Measurements from ENCODE around the gene ARAP1. TPM values are rescaled to one million over a fixed set of nuclear protein-coding genes. Genes with fewer than 3 reads are reported as not detected.
A peak's percentile ranks its signal among the peaks of the same experiment; 100 is the strongest.
"Not testable (repeated sequence)": the region's sequence is repeated elsewhere in the genome, so short reads cannot be mapped to it uniquely, and the experiment has no call there.

The ARAP1 gene
- polyA plus RNA-seq, 1 experiment = 52.4 TPM

DNA sequence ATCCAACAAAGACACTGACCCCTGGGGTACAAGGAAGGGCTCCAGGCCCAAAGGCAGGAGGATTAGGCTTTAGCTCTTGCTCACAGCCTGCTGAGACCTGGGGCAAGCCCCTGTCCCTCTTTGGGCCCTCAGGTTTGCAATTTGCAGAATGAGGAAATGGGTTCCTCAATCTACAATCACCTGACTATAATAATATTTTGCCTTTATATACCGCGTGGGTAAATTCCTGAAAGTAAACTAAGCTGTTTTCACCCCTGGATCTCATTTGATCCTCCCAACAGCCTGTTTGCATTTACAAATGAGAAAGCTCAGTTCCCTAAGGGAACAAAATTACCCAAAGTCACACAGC lies 40.8 kb upstream of the ARAP1 start:
- H3K4me3 ChIP-seq (ENCODE audit: low read depth, low read length) = peak overlapping the region; percentile 36; the same call in 1 of the 2 replicates
- DNase-seq (ENCODE audit: low read depth, low spot score) = no peak
- no peak for TF ChIP-seq CTCF (IDR thresholded peaks at IDR 0.05; ENCODE audit: low read depth, low read length)
- no peaks in the 10 kb centered on the region for H3K27me3 ChIP-seq (ENCODE audit: control insufficient read depth, insufficient read depth, low read length)
- no peaks in the 10 kb centered on the region; the same call in 1 of the 2 replicates for H3K9me3 ChIP-seq (ENCODE audit: control insufficient read depth, insufficient read depth, low read length)
- CTCF ChIA-PET = interaction anchor here (0.7 to 3.6 kb wide), 14 partner anchors 10 to 385 kb away, joined by 3 to 73 read pairs (median 4); no protein-coding TSS in a partner anchor
- peak overlapping the region; percentile 81 for H3K27ac ChIP-seq (ENCODE audit: low read depth, low read length)
- POLR2A ChIA-PET = interaction anchor here (1.0 to 1.3 kb wide), 2 partner anchors 11 to 68 kb away, joined by 3 to 4 read pairs; no protein-coding TSS in a partner anchor

GRCh38 chr11:72792437-72793021 lies 40.3 kb upstream of the ARAP1 start:
- TF ChIP-seq CTCF (IDR thresholded peaks at IDR 0.05; ENCODE audit: low read depth, low read length) = no peak
- H3K27me3 ChIP-seq (ENCODE audit: control insufficient read depth, insufficient read depth, low read length) = no peaks in the 10 kb centered on the region
- H3K9me3 ChIP-seq (ENCODE audit: control insufficient read depth, insufficient read depth, low read length) = no peaks in the 10 kb centered on the region; the same call in 1 of the 2 replicates
- no peak for DNase-seq (ENCODE audit: low read depth, low spot score)
- POLR2A ChIA-PET = interaction anchor here (1.0 to 1.3 kb wide), 2 partner anchors 10 to 67 kb away, joined by 3 to 4 read pairs; no protein-coding TSS in a partner anchor
- CTCF ChIA-PET = interaction anchor here (0.7 to 3.6 kb wide), 15 partner anchors 10 to 385 kb away, joined by 3 to 73 read pairs (median 4); no protein-coding TSS in a partner anchor
- H3K4me3 ChIP-seq (ENCODE audit: low read depth, low read length) = no peak overlapping the region
- peak overlapping the region; percentile 81 for H3K27ac ChIP-seq (ENCODE audit: low read depth, low read length)

DNA sequence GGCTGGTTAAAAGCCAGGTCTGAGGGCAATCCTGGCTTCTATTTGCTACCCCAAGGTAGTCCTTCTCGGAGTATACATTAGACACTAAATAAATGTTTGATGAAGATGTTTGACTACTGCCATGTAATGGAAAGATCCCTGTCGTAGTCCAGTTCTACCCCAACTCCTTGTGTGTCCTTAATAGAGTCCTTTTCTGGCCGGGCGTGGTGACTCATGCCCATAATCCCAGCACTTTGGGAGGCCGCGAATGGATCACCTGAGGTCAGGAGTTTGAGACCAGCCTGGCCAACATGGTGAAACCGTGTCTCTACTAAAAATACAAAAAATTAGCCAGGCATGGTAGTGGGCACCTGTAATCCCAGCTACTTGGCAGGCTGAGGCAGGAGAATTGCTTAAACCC lies 39.0 kb upstream of the ARAP1 start:
- H3K9me3 ChIP-seq (ENCODE audit: control insufficient read depth, insufficient read depth, low read length); H3K4me3 ChIP-seq (ENCODE audit: low read depth, low read length); H3K27ac ChIP-seq (ENCODE audit: low read depth, low read length); H3K27me3 ChIP-seq (ENCODE audit: control insufficient read depth, insufficient read depth, low read length); DNase-seq (ENCODE audit: low read depth, low spot score); CTCF ChIA-PET; POLR2A ChIA-PET: not testable (repeated sequence)

GRCh38 chr11:72789493-72790131 lies 37.4 kb upstream of the ARAP1 start:
- Histone ChIP-seq H3K9me3 (ENCODE audit: control insufficient read depth, insufficient read depth, low read length) (no peaks in the 10 kb centered on the region), H3K4me3 (ENCODE audit: low read depth, low read length) (no peak overlapping the region), H3K27ac (ENCODE audit: low read depth, low read length) (peak overlapping the region; percentile 11), H3K27me3 (ENCODE audit: control insufficient read depth, insufficient read depth, low read length) (no peaks in the 10 kb centered on the region)
- CTCF ChIA-PET = interaction anchor here (1.2 kb wide), 1 partner anchor 19 kb away, joined by 3 read pairs; no protein-coding TSS in a partner anchor
- POLR2A ChIA-PET = interaction anchor here (0.6 kb wide), 1 partner anchor 18 kb away, joined by 3 read pairs; no protein-coding TSS in a partner anchor
- DNase-seq (ENCODE audit: low read depth, low spot score) = no peak
- TF ChIP-seq CTCF (IDR thresholded peaks at IDR 0.05; ENCODE audit: low read depth, low read length) = no peak

DNA sequence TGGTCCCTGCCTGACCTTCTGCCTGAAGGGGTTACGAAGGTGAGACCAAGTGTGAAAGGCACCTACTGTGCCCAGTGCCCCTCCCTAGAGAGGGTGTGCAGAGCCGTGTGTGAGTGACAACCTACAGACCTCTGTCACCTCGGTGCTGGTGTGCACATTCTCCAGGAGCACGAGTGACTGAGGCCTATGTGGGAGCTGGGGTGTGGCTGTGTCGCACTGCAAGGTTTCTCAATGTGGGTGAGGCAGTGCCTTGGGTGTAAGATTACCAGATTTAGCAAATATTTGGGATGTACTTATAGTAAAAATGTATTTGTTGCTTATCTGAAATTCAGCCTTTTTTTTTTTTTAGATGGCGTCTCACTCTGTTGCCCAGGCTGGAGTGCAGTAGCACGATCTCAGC lies 36.0 kb upstream of the ARAP1 start:
- DNase-seq (ENCODE audit: low read depth, low spot score) = no peak
- Histone ChIP-seq H3K27me3 (ENCODE audit: control insufficient read depth, insufficient read depth, low read length) (no peaks in the 10 kb centered on the region), H3K4me3 (ENCODE audit: low read depth, low read length) (no peak overlapping the region), H3K27ac (ENCODE audit: low read depth, low read length) (no peak overlapping the region), H3K9me3 (ENCODE audit: control insufficient read depth, insufficient read depth, low read length) (no peaks in the 10 kb centered on the region)
- ChIA-PET POLR2A (no interaction called here), CTCF (interaction anchor here (1.0 to 1.8 kb wide), 2 partner anchors 63 kb away, joined by 5 to 11 read pairs; no protein-coding TSS in a partner anchor)
- no peak for TF ChIP-seq CTCF (IDR thresholded peaks at IDR 0.05; ENCODE audit: low read depth, low read length)

All from AG04450 (cell line).